Upper lobe of left lung (tissue), 6 donors: ENCODE measurements around the gene PLD5. TPM values are rescaled to one million over a fixed set of nuclear protein-coding genes. Genes with fewer than 3 reads are reported as not detected.
"Not testable (repeated sequence)": the region's sequence is repeated elsewhere in the genome, so short reads cannot be mapped to it uniquely, and the experiment has no call there.

Source experiments
- ATAC-seq, 2 donors: fragments of 200-7000 bp; cut with Tn5 transposase; one replicate each; pipeline ENCODE4 v1.9.1; 2022; ENCODE audit warnings: mild to moderate bottlenecking in 2 of 2, moderate library complexity in 2 of 2; ENCODE audit not compliant: low FRiP score in 2 of 2
- DNase-seq, 2 donors: peaks; one replicate each; pipeline ENCODE4 v3.0.0-alpha.2; 2019 to 2020
- H3K27ac ChIP-seq, 4 donors: fragments of 200-600 bp; sonication (generic); one replicate each; pipeline ENCODE4 v1.5.1; 2016 to 2019
- H3K27me3 ChIP-seq, 4 donors: fragments of 200-600 bp; sonication (generic); one replicate each; pipeline ENCODE4 v1.5.1; 2017 to 2019
- H3K36me3 ChIP-seq, 4 donors: fragments of 200-600 bp; sonication (generic); one replicate each; pipeline ENCODE4 v1.5.1; 2016 to 2019
- H3K4me1 ChIP-seq, 4 donors: fragments of 200-600 bp; sonication (generic); one replicate each; pipeline ENCODE4 v1.5.1; 2018 to 2019
- H3K4me3 ChIP-seq, 4 donors: fragments of 200-600 bp; sonication (generic); one replicate each; pipeline ENCODE4 v1.5.1; 2017 to 2019; ENCODE audit warnings: mild to moderate bottlenecking in 2 of 4, moderate library complexity in 1 of 4
- H3K9me3 ChIP-seq, 4 donors: fragments of 200-600 bp; sonication (generic); one replicate each; pipeline ENCODE4 v1.5.1; 2018 to 2019
- CTCF ChIP-seq, 6 experiments: fragments of 450-650 bp in 4 of 6; fragments of 200-600 bp in 2 of 6; sonication (generic) in 2 of 6; IDR thresholded peaks; one replicate each; pipeline ENCODE4 v1.5.1; 2016 to 2019; ENCODE audit warnings: antibody characterized with exemption in 6 of 6
- EP300 ChIP-seq, 4 donors: sonication (generic); formaldehyde crosslinking; IDR thresholded peaks; one replicate each; pipeline ENCODE4 v1.5.1; 2017; ENCODE audit warnings: antibody characterized with exemption in 4 of 4, control low read depth in 2 of 4
- POLR2A ChIP-seq, 4 donors: fragments of 450-650 bp; IDR thresholded peaks; one replicate each; pipeline ENCODE4 v1.5.1; 2016 to 2017; ENCODE audit warnings: antibody characterized with exemption in 4 of 4, mild to moderate bottlenecking in 2 of 4
- POLR2AphosphoS5 ChIP-seq, 2 donors: sonication (generic); formaldehyde crosslinking; IDR thresholded peaks; one replicate each; pipeline ENCODE4 v1.5.1; 2017; ENCODE audit warnings: antibody characterized with exemption in 2 of 2
- WGBS, 2 donors: methylation state at CpG; one replicate each; pipeline ENCODE4 v1.1.5; 2017 to 2018; 5-methylcytosine and 5-hydroxymethylcytosine counted together
- total RNA-seq, 6 donors: library from RNA; depleted of rRNA in 4 of 6; stranded (reverse); fragments of >200 nt in 4 of 6; gene quantifications; one replicate each; pipeline versions ENCODE4 v1.1.0 to v1.2.1, GENCODE V29; 2016 to 2021
- donor health status: DM: no; HTN: no; CAD: no; lungs with moderate emphysema.
- donor health status: DM: no; HTN: yes; CAD: no; lungs with severe emphysema.

PLD5 gene
- total RNA-seq, 6 donors from 2014 or later, result under 0.01 to 1.9 (median 0.67) TPM

- H3K36me3 ChIP-seq, result no peaks in the 10 kb centered on the region
- TF ChIP-seq CTCF (IDR thresholded peaks at IDR 0.05) (no peak), EP300 (IDR thresholded peaks at IDR 0.05) (no peak), POLR2A (IDR thresholded peaks at IDR 0.05) (no peak), POLR2AphosphoS5 (IDR thresholded peaks at IDR 0.05) (no peak)
- H3K4me3 ChIP-seq, result no peak overlapping the region
- DNase-seq (no peak), ATAC-seq (no peak)
- H3K4me1 ChIP-seq, result no peaks in the 10 kb centered on the region
- WGBS, 2 donors, result 89% methylated on average over 12 of the region's 12 CpGs
- no peak overlapping the region for H3K27ac ChIP-seq
- H3K9me3 ChIP-seq, result peaks cover 0 to 7% (median 0%) of the 10 kb centered on the region in 4 donors
- no peaks in the 10 kb centered on the region for H3K27me3 ChIP-seq
These were observed 304.6 kb downstream of the PLD5 start for GRCh38 chr1:242219905-242220304.

GRCh38 chr1:242219298-242219901 is 305.1 kb downstream of the PLD5 start:
- ATAC-seq (no peak), DNase-seq (no peak)
- no peaks in the 10 kb centered on the region for H3K36me3 ChIP-seq
- no peaks in the 10 kb centered on the region for H3K27me3 ChIP-seq
- no peak overlapping the region for H3K4me3 ChIP-seq
- 91 to 94% methylated on average over 2 of the region's 2 CpGs for WGBS, 2 donors
- no peaks in the 10 kb centered on the region for H3K4me1 ChIP-seq
- H3K9me3 ChIP-seq, result peaks cover 0 to 7% (median 0%) of the 10 kb centered on the region in 4 donors
- no peak for TF ChIP-seq POLR2A (IDR thresholded peaks at IDR 0.05)
- TF ChIP-seq POLR2AphosphoS5 (IDR thresholded peaks at IDR 0.05), result no peak
- no peak for TF ChIP-seq CTCF (IDR thresholded peaks at IDR 0.05)
- no peak for TF ChIP-seq EP300 (IDR thresholded peaks at IDR 0.05)
- H3K27ac ChIP-seq, result no peak overlapping the region

GRCh38 chr1:242216368-242216767 is 308.1 kb downstream of the PLD5 start:
- Histone ChIP-seq H3K9me3 (peaks cover 0 to 7% (median 0%) of the 10 kb centered on the region in 4 donors), H3K27ac (no peak overlapping the region), H3K27me3 (no peaks in the 10 kb centered on the region), H3K36me3 (no peaks in the 10 kb centered on the region), H3K4me1 (no peaks in the 10 kb centered on the region), H3K4me3 (no peak overlapping the region)
- ATAC-seq (no peak), DNase-seq (no peak)
- TF ChIP-seq POLR2AphosphoS5 (IDR thresholded peaks at IDR 0.05) (no peak), POLR2A (IDR thresholded peaks at IDR 0.05) (no peak), CTCF (IDR thresholded peaks at IDR 0.05) (no peak), EP300 (IDR thresholded peaks at IDR 0.05) (no peak)
- 80 to 93% methylated on average over 3 to 4 of the region's 4 CpGs for WGBS, 2 donors

GRCh38 chr1:242214455-242214854 is 310.0 kb downstream of the PLD5 start:
- H3K4me1 ChIP-seq, H3K27me3 ChIP-seq, H3K36me3 ChIP-seq, ATAC-seq, H3K27ac ChIP-seq, H3K9me3 ChIP-seq, DNase-seq, H3K4me3 ChIP-seq: not testable (repeated sequence)
- 64 to 93% methylated on average over 3 of the region's 3 CpGs for WGBS, 2 donors

- H3K27ac ChIP-seq, H3K9me3 ChIP-seq, H3K4me3 ChIP-seq, H3K27me3 ChIP-seq, H3K36me3 ChIP-seq, H3K4me1 ChIP-seq, DNase-seq, ATAC-seq: not testable (repeated sequence)
- 57% methylated on average over 4 of the region's 4 CpGs for WGBS, 2 donors
These were observed 311.5 kb downstream of the PLD5 start for GRCh38 chr1:242212961-242213360.

GRCh38 chr1:242212401-242212800 is 312.1 kb downstream of the PLD5 start:
- peaks cover 0 to 7% (median 0%) of the 10 kb centered on the region in 4 donors for H3K9me3 ChIP-seq
- ATAC-seq (no peak), DNase-seq (peak in 1 of 2 donors; percentile 45)
- H3K27me3 ChIP-seq, result no peaks in the 10 kb centered on the region
- 60 to 68% methylated on average over 12 of the region's 12 CpGs for WGBS, 2 donors
- no peaks in the 10 kb centered on the region for H3K4me1 ChIP-seq
- H3K4me3 ChIP-seq, result no peak overlapping the region
- no peaks in the 10 kb centered on the region for H3K36me3 ChIP-seq
- TF ChIP-seq POLR2A (IDR thresholded peaks at IDR 0.05) (no peak), CTCF (IDR thresholded peaks at IDR 0.05) (no peak), POLR2AphosphoS5 (IDR thresholded peaks at IDR 0.05) (no peak)
- H3K27ac ChIP-seq, result no peak overlapping the region
